Small intestine (tissue), 7 donors: ENCODE data around the gene IL17B. TPM values are rescaled to one million over a fixed set of nuclear protein-coding genes. Genes with fewer than 3 reads are reported as not detected.
"Not testable (repeated sequence)": the region's sequence is repeated elsewhere in the genome, so short reads cannot be mapped to it uniquely, and the experiment has no call there.

Source experiments
- DNase-seq, 2 donors: peaks; one replicate each; pipeline versions ENCODE4 v3.0.0 to v3.0.0-alpha.2; 2013
- FAIRE-seq: peaks from 2 replicates; lab custom pipeline; 2012; peaks lifted over from hg19 to GRCh38; lab: Jason Lieb, UNC
- H3K27ac ChIP-seq, 3 donors: one replicate each; pipeline ENCODE4 v1.5.1; 2013; ENCODE audit warnings: low read length in 2 of 3, mild to moderate bottlenecking in 2 of 3, control low read depth in 1 of 3, inconsistent platforms in 1 of 3, low read depth in 1 of 3, moderate library complexity in 1 of 3
- H3K27me3 ChIP-seq, 3 donors: one replicate each; pipeline ENCODE4 v1.6.1; 2013; ENCODE audit warnings: low read length in 3 of 3, inconsistent platforms in 1 of 3; ENCODE audit not compliant: control insufficient read depth in 3 of 3, insufficient read depth in 3 of 3
- H3K36me3 ChIP-seq, 3 donors: one replicate each; pipeline ENCODE4 v1.6.1; 2013; ENCODE audit warnings: low read length in 3 of 3, inconsistent platforms in 1 of 3, low read depth in 1 of 3, mild to moderate bottlenecking in 1 of 3, moderate library complexity in 1 of 3; ENCODE audit not compliant: control insufficient read depth in 3 of 3, insufficient read depth in 2 of 3
- H3K4me1 ChIP-seq, 3 donors: one replicate each; pipeline ENCODE4 v1.6.1; 2013; ENCODE audit warnings: low read length in 2 of 3, inconsistent platforms in 1 of 3, low read depth in 1 of 3, mild to moderate bottlenecking in 1 of 3, moderate library complexity in 1 of 3; ENCODE audit not compliant: control insufficient read depth in 3 of 3, insufficient read depth in 2 of 3
- H3K4me3 ChIP-seq, 3 donors: one replicate each; pipeline ENCODE4 v1.5.1; 2013; ENCODE audit warnings: low read length in 3 of 3, control low read depth in 1 of 3, inconsistent platforms in 1 of 3, low read depth in 1 of 3, mild to moderate bottlenecking in 1 of 3, moderate library complexity in 1 of 3
- H3K9me3 ChIP-seq, 2 donors: one replicate each; pipeline ENCODE4 v1.6.1; 2013; ENCODE audit warnings: low read depth in 1 of 2, low read length in 1 of 2; ENCODE audit not compliant: control insufficient read depth in 2 of 2, insufficient read depth in 1 of 2
- WGBS, 3 donors: extraction: QIAGEN DNeasy Blood & Tissue Kit; methylation state at CpG; one replicate each; pipeline ENCODE4 v1.1.7; 2013; 5-methylcytosine and 5-hydroxymethylcytosine counted together
- polyA plus RNA-seq, 4 donors: library from polyadenylated mRNA; stranded (reverse) in 3 of 4; unstranded in 1 of 4; fragments of 200-250 nt in 3 of 4; fragments of 120-200 nt in 1 of 4; gene quantifications; one replicate each; pipeline versions ENCODE4 v1.2.1 to v1.2.3, GENCODE V29; 2013
- donor health status: healthy with polysubstance abuse.
- donor health status: control.
- donor health status: control.
- donor health status: Bipolar disorder and iron deficiency.
- donor health status: healthy.

IL17B gene
- polyA plus RNA-seq, 4 donors: 0.98 to 2.1 TPM; not detected in 2

DNA sequence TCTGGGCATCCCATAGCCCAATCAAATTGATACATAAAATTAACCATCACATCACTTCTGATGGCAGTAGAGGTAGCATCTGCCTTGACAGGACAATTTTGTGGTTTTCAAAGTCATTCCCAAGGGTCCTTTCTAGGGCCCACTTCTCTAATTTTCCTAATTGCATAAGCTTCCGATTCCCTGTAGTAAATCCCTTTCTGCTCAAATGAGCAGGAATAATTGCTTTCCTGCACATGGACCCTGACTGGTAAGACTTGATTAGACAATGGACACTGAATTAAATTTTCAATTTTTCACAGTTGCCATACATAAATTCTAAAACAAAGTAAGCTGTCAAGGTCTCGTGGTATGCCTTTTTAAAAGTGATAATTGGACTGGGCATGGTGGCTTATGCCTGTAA, 22.0 kb upstream of the IL17B start:
- Histone ChIP-seq H3K36me3 (no peaks in the 10 kb centered on the region), H3K27me3 (no peaks in the 10 kb centered on the region), H3K4me3 (no peak overlapping the region), H3K27ac (no peak overlapping the region), H3K4me1 (peaks cover 0 to 14% (median 0%) of the 10 kb centered on the region in 3 donors), H3K9me3 (no peaks in the 10 kb centered on the region)
- DNase-seq (no peak), FAIRE-seq (no peak)
- 76 to 91% (median 91%) methylated on average over 2 of the region's 2 CpGs for WGBS, 3 donors

DNA sequence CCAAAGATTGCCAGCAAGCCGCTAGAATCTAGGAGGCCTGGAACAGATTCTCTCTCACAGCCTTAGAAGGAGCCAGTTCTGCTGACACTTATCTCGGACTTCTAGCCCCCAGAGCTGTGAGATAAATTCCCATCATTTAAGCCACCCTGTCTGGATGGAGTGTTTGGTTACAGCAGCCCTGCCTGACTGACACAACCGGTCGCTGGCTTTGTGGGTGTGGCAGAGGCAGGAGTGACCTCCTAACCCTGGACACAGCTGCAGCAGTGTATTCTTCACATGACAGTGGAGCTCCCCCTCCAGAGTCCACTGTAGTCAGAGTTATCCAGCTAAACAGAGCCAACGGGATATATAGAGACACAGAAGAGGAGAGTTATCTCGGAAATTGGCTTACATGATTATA, 21.2 kb upstream of the IL17B start:
- H3K4me3 ChIP-seq: no peak overlapping the region
- 64 to 67% (median 64%) methylated on average over 6 of the region's 6 CpGs for WGBS, 3 donors
- H3K9me3 ChIP-seq: no peaks in the 10 kb centered on the region
- peaks cover 0 to 8% (median 0%) of the 10 kb centered on the region in 3 donors for H3K4me1 ChIP-seq
- H3K36me3 ChIP-seq: no peaks in the 10 kb centered on the region
- FAIRE-seq: no peak
- H3K27me3 ChIP-seq: no peaks in the 10 kb centered on the region
- peak overlapping the region in 2 of 3 donors; percentile 7 to 28 for H3K27ac ChIP-seq
- no peak for DNase-seq

GRCh38 chr5:149399775-149400174, 20.7 kb upstream of the IL17B start:
- Histone ChIP-seq H3K9me3 (no peaks in the 10 kb centered on the region), H3K4me3 (no peak overlapping the region), H3K27me3 (no peaks in the 10 kb centered on the region), H3K27ac (peak overlapping the region in 1 of 3 donors; percentile 28), H3K4me1 (peaks cover 0 to 3% (median 0%) of the 10 kb centered on the region in 3 donors), H3K36me3 (no peaks in the 10 kb centered on the region)
- DNase-seq (no peak), FAIRE-seq (no peak)

- not testable (repeated sequence) for H3K27ac ChIP-seq
These were observed 19.7 kb upstream of the IL17B start for GRCh38 chr5:149398747-149399266.

GRCh38 chr5:149397530-149397929, 18.4 kb upstream of the IL17B start:
- Histone ChIP-seq H3K4me3 (no peak overlapping the region), H3K27ac (no peak overlapping the region), H3K9me3 (no peaks in the 10 kb centered on the region), H3K27me3 (no peaks in the 10 kb centered on the region), H3K4me1 (no peaks in the 10 kb centered on the region), H3K36me3 (no peaks in the 10 kb centered on the region)
- FAIRE-seq (no peak), DNase-seq (no peak)
- WGBS, 3 donors: 89 to 95% (median 90%) methylated on average over 6 of the region's 6 CpGs

More at GRCh38 chr5:149398747-149399266, 19.7 kb upstream of the IL17B start:
- H3K36me3 ChIP-seq, H3K4me3 ChIP-seq, H3K27me3 ChIP-seq, DNase-seq, FAIRE-seq, H3K9me3 ChIP-seq, H3K4me1 ChIP-seq: not testable (repeated sequence)
- 77 to 85% (median 83%) methylated on average over 7 of the region's 7 CpGs for WGBS, 3 donors

GRCh38 chr5:149394996-149395395, 15.9 kb upstream of the IL17B start:
- not testable (repeated sequence) for FAIRE-seq, H3K9me3 ChIP-seq, H3K4me3 ChIP-seq, H3K27ac ChIP-seq, H3K27me3 ChIP-seq, H3K4me1 ChIP-seq, DNase-seq, H3K36me3 ChIP-seq

GRCh38 chr5:149392718-149393117, 13.6 kb upstream of the IL17B start:
- FAIRE-seq (no peak), DNase-seq (no peak)
- Histone ChIP-seq H3K27me3 (no peaks in the 10 kb centered on the region), H3K4me1 (peaks cover 0 to 3% (median 0%) of the 10 kb centered on the region in 3 donors), H3K4me3 (no peak overlapping the region), H3K27ac (no peak overlapping the region), H3K36me3 (no peaks in the 10 kb centered on the region), H3K9me3 (peaks cover 0 to 2% of the 10 kb centered on the region in 2 donors)
- 82 to 90% (median 89%) methylated on average over 19 of the region's 19 CpGs for WGBS, 3 donors

DNA sequence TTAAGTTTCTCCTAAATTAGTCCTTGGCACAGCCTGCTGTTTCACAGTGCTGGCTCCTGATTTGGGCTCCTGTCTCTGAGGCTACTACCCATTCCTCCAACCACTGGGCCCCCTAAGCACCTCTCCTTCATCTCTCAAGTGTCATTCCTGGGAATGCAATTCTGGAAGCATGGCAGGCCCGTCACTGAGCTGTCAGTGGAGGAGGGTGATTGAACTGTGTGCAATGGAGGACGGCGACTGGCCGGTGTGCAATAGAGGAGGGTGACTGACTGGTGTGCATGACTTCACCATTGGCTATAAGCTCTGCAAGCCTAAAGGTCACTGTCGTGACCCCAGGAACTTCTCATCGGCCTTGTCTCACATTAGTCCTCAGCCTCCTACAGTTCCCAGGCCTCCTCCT, 12.4 kb upstream of the IL17B start:
- H3K9me3 ChIP-seq: peaks cover 0 to 2% of the 10 kb centered on the region in 2 donors
- H3K27ac ChIP-seq: no peak overlapping the region
- H3K27me3 ChIP-seq: no peaks in the 10 kb centered on the region
- WGBS, 3 donors: 76 to 91% (median 83%) methylated on average over 6 of the region's 6 CpGs
- DNase-seq (no peak), FAIRE-seq (no peak)
- peaks cover 0 to 4% (median 0%) of the 10 kb centered on the region in 3 donors for H3K4me1 ChIP-seq
- H3K4me3 ChIP-seq: no peak overlapping the region
- no peaks in the 10 kb centered on the region for H3K36me3 ChIP-seq

GRCh38 chr5:149391076-149391475, 12.0 kb upstream of the IL17B start:
- peak overlapping the region in 1 of 3 donors; percentile 2 for H3K27ac ChIP-seq
- not testable (repeated sequence) for FAIRE-seq
- WGBS, 3 donors: 84 to 85% (median 85%) methylated on average over 6 of the region's 6 CpGs

More at GRCh38 chr5:149391076-149391475, 12.0 kb upstream of the IL17B start:
- not testable (repeated sequence) for H3K4me3 ChIP-seq, H3K36me3 ChIP-seq, H3K9me3 ChIP-seq, H3K27me3 ChIP-seq, H3K4me1 ChIP-seq, DNase-seq
